WTC11 (cell line): ENCODE measurements around the gene LRCH4. TPM values are rescaled to one million over a fixed set of nuclear protein-coding genes. Genes with fewer than 3 reads are reported as not detected.

ENCODE experiments used
- ATAC-seq: fragments of 200-7000 bp; cut with Tn5 transposase; 2 replicates; pipeline ENCODE4 v1.10.0; 2021; ENCODE audit warnings: mild to moderate bottlenecking, moderate library complexity
- CTCF ChIA-PET: fragments of 300-600 bp; sonication (Branson Sonifier 250); formaldehyde crosslinking; loops from one replicate; lab custom pipeline; 2021; ENCODE audit warnings: antibody characterized with exemption; lab: Charles Lee
- POLR2A ChIA-PET: fragments of 350-600 bp; sonication (Branson Sonifier 250); formaldehyde crosslinking; loops from one replicate; lab custom pipeline; 2021; ENCODE audit warnings: antibody characterized with exemption; lab: Charles Lee
- DNase-seq: peaks from one replicate; pipeline ENCODE4 v3.0.0; 2021; ENCODE audit warnings: low spot score
- H3K27ac Mint-ChIP-seq: 2 replicates; pipeline ENCODE4 v1.8.0; 2021; ENCODE audit warnings: mixed read lengths
- H3K27me3 Mint-ChIP-seq: 2 replicates; pipeline ENCODE4 v1.8.0; 2021; ENCODE audit warnings: low read depth, mild to moderate bottlenecking, moderate library complexity, mixed read lengths
- H3K36me3 Mint-ChIP-seq: 2 replicates; pipeline ENCODE4 v1.8.0; 2021; ENCODE audit warnings: mixed read lengths
- H3K4me1 Mint-ChIP-seq: 2 replicates; pipeline ENCODE4 v1.8.0; 2022; ENCODE audit warnings: mixed read lengths
- H3K4me3 Mint-ChIP-seq: 2 replicates; pipeline ENCODE4 v1.8.0; 2021; ENCODE audit warnings: mild to moderate bottlenecking, moderate library complexity, mixed read lengths
- H3K9me3 Mint-ChIP-seq: 2 replicates; pipeline ENCODE4 v1.8.0; 2021; ENCODE audit warnings: mixed read lengths
- EMX1 ChIP-seq: fragments of 250-450 bp; sonication (Bioruptor Pico); IDR thresholded peaks from 2 replicates; pipeline ENCODE4 v1.8.0; 2021; ENCODE audit warnings: mild to moderate bottlenecking
- ERG ChIP-seq: fragments of 250-450 bp; sonication (Bioruptor Pico); IDR thresholded peaks from 2 replicates; pipeline ENCODE4 v1.8.0; 2021; ENCODE audit warnings: mild to moderate bottlenecking
- FOXJ3 ChIP-seq: sonication (generic); formaldehyde crosslinking; IDR thresholded peaks from 2 replicates; pipeline ENCODE4 v1.9.0; 2021; ENCODE audit warnings: missing genetic modification reagents, mild to moderate bottlenecking, borderline replicate concordance
- FOXK1 ChIP-seq: sonication (generic); formaldehyde crosslinking; IDR thresholded peaks from 2 replicates; pipeline ENCODE4 v1.8.0; 2022; ENCODE audit warnings: mild to moderate bottlenecking, moderate library complexity, missing genetic modification reagents
- FOXP1 ChIP-seq: sonication (generic); formaldehyde crosslinking; IDR thresholded peaks from 2 replicates; pipeline ENCODE4 v1.8.0; 2022; ENCODE audit warnings: missing genetic modification reagents, mild to moderate bottlenecking, moderate library complexity, borderline replicate concordance
- HMGXB4 ChIP-seq: sonication (generic); formaldehyde crosslinking; IDR thresholded peaks from 2 replicates; pipeline ENCODE4 v1.8.1; 2023; ENCODE audit warnings: mild to moderate bottlenecking, moderate library complexity, missing genetic modification reagents
- JAZF1 ChIP-seq: fragments of 250-450 bp; sonication (Bioruptor Pico); IDR thresholded peaks from 2 replicates; pipeline ENCODE4 v1.9.0; 2021; ENCODE audit warnings: moderate library complexity, mild to moderate bottlenecking, inconsistent platforms
- KAT7 ChIP-seq: sonication (generic); formaldehyde crosslinking; IDR thresholded peaks from 2 replicates; pipeline ENCODE4 v1.8.1; 2023; ENCODE audit warnings: missing genetic modification reagents, mild to moderate bottlenecking, borderline replicate concordance
- OVOL2 ChIP-seq: fragments of 250-450 bp; sonication (Bioruptor Pico); IDR thresholded peaks from 2 replicates; pipeline ENCODE4 v1.9.0; 2021; ENCODE audit warnings: mild to moderate bottlenecking, borderline replicate concordance
- RELA ChIP-seq: sonication (generic); formaldehyde crosslinking; IDR thresholded peaks from 2 replicates; pipeline ENCODE4 v1.8.1; 2022; ENCODE audit warnings: missing genetic modification reagents, mild to moderate bottlenecking, borderline replicate concordance
- SP1 ChIP-seq: sonication (generic); formaldehyde crosslinking; conservative IDR thresholded peaks from 2 replicates; pipeline ENCODE4 v1.8.1; 2022; ENCODE audit warnings: missing genetic modification reagents
- USF1 ChIP-seq: sonication (generic); formaldehyde crosslinking; IDR thresholded peaks from 2 replicates; pipeline ENCODE4 v1.8.0; 2022; ENCODE audit warnings: mild to moderate bottlenecking, missing genetic modification reagents
- ZBTB43 ChIP-seq: sonication (generic); formaldehyde crosslinking; IDR thresholded peaks from 2 replicates; pipeline ENCODE4 v1.8.1; 2023; ENCODE audit warnings: mild to moderate bottlenecking, missing genetic modification reagents
- ZNF281 ChIP-seq: sonication (generic); formaldehyde crosslinking; IDR thresholded peaks from 2 replicates; pipeline ENCODE4 v1.8.0; 2023; ENCODE audit warnings: mild to moderate bottlenecking, missing genetic modification reagents
- ZNF416 ChIP-seq: fragments of 250-450 bp; sonication (Bioruptor Pico); IDR thresholded peaks from 2 replicates; pipeline ENCODE4 v1.9.0; 2021; ENCODE audit warnings: mild to moderate bottlenecking, inconsistent platforms
- ZNF671 ChIP-seq: fragments of 250-450 bp; sonication (Bioruptor Pico); IDR thresholded peaks from 2 replicates; pipeline ENCODE4 v1.8.0; 2021; ENCODE audit warnings: mild to moderate bottlenecking
- total RNA-seq: library from RNA; stranded (reverse); gene quantifications from 3 replicates; pipeline ENCODE4 v1.2.3, GENCODE V29; 2021
- TF ChIP-seq, protein P1 (sequence below): sonication (generic); formaldehyde crosslinking; IDR thresholded peaks from 2 replicates; pipeline ENCODE4 v1.8.1; 2022; ENCODE audit warnings: mild to moderate bottlenecking, moderate library complexity, missing genetic modification reagents
- TF ChIP-seq, protein P2 (sequence below): sonication (generic); formaldehyde crosslinking; IDR thresholded peaks from 2 replicates; pipeline ENCODE4 v1.8.1; 2022; ENCODE audit warnings: low read depth, missing genetic modification reagents, borderline replicate concordance
- TF ChIP-seq, protein P3 (sequence below): fragments of 250-450 bp; sonication (Bioruptor Pico); conservative IDR thresholded peaks from 2 replicates; pipeline ENCODE4 v1.9.0; 2021; ENCODE audit warnings: mild to moderate bottlenecking

Gene LRCH4
- total RNA-seq, 1 experiment from 2014 or later: 56.7 TPM

GRCh38 chr7:100544967-100545359 lies 41.0 kb downstream of the LRCH4 start:
- H3K27ac Mint-ChIP-seq: peak overlapping the region; percentile 81
- H3K4me3 Mint-ChIP-seq: no peak overlapping the region
- no peak for DNase-seq
- peaks cover 17% of the 10 kb centered on the region for H3K27me3 Mint-ChIP-seq
- no peak for ATAC-seq
- no peaks in the 10 kb centered on the region for H3K9me3 Mint-ChIP-seq
- TF ChIP-seq ZNF416 (CRISPR knock-in tag) (no peak), ZBTB43 (CRISPR knock-in tag) (no peak), ERG (CRISPR knock-in tag) (no peak), FOXP1 (CRISPR knock-in tag) (no peak), OVOL2 (no peak), SP1 (CRISPR knock-in tag) (no peak)
- TF ChIP-seq, protein P1, sequence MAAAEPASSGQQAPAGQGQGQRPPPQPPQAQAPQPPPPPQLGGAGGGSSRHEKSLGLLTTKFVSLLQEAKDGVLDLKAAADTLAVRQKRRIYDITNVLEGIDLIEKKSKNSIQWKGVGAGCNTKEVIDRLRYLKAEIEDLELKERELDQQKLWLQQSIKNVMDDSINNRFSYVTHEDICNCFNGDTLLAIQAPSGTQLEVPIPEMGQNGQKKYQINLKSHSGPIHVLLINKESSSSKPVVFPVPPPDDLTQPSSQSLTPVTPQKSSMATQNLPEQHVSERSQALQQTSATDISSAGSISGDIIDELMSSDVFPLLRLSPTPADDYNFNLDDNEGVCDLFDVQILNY (CRISPR knock-in tag): no peak
- H3K4me1 Mint-ChIP-seq: peaks cover 70% of the 10 kb centered on the region
- POLR2A ChIA-PET: no interaction called here
- CTCF ChIA-PET: interaction anchor here (0.8 to 5.4 kb wide), 6 partner anchors 15 to 181 kb away, joined by 3 to 58 read pairs (median 6); partner anchors contain the start of gene TSC22D4
- H3K36me3 Mint-ChIP-seq: no peaks in the 10 kb centered on the region

GRCh38 chr7:100544386-100544785 lies 41.5 kb downstream of the LRCH4 start:
- Mint-ChIP-seq H3K27me3 (peaks cover 22% of the 10 kb centered on the region), H3K4me3 (no peak overlapping the region), H3K4me1 (peaks cover 74% of the 10 kb centered on the region), H3K36me3 (no peaks in the 10 kb centered on the region), H3K27ac (no peak overlapping the region; the same call in 1 of the 2 replicates), H3K9me3 (no peaks in the 10 kb centered on the region)
- TF ChIP-seq ZNF281 (CRISPR knock-in tag) (no peak), ZNF671 (CRISPR knock-in tag) (no peak), FOXJ3 (CRISPR knock-in tag) (no peak)
- CTCF ChIA-PET: interaction anchor here (3.1 to 5.4 kb wide), 2 partner anchors 15 to 79 kb away, joined by 10 to 58 read pairs; no protein-coding TSS in a partner anchor
- no peak for ATAC-seq
- POLR2A ChIA-PET: no interaction called here
- no peak for DNase-seq

GRCh38 chr7:100543586-100543985 lies 42.3 kb downstream of the LRCH4 start:
- peaks cover 27% of the 10 kb centered on the region for H3K27me3 Mint-ChIP-seq
- H3K9me3 Mint-ChIP-seq: no peaks in the 10 kb centered on the region
- DNase-seq: no peak
- peak overlapping the region; percentile 67 for H3K27ac Mint-ChIP-seq
- ChIA-PET POLR2A (no interaction called here), CTCF (interaction anchor here (0.6 to 5.4 kb wide), 3 partner anchors 16 to 78 kb away, joined by 4 to 58 read pairs (median 10); no protein-coding TSS in a partner anchor)
- no peak for TF ChIP-seq FOXK1 (CRISPR knock-in tag)
- TF ChIP-seq RELA (CRISPR knock-in tag): no peak
- TF ChIP-seq ZNF671 (CRISPR knock-in tag): no peak
- TF ChIP-seq OVOL2: no peak
- TF ChIP-seq HMGXB4: no peak
- TF ChIP-seq KAT7 (CRISPR knock-in tag): no peak
- no peak for TF ChIP-seq EMX1 (CRISPR knock-in tag)
- TF ChIP-seq, protein P2, sequence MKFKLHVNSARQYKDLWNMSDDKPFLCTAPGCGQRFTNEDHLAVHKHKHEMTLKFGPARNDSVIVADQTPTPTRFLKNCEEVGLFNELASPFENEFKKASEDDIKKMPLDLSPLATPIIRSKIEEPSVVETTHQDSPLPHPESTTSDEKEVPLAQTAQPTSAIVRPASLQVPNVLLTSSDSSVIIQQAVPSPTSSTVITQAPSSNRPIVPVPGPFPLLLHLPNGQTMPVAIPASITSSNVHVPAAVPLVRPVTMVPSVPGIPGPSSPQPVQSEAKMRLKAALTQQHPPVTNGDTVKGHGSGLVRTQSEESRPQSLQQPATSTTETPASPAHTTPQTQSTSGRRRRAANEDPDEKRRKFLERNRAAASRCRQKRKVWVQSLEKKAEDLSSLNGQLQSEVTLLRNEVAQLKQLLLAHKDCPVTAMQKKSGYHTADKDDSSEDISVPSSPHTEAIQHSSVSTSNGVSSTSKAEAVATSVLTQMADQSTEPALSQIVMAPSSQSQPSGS (CRISPR knock-in tag): no peak
- no peak for TF ChIP-seq USF1
- TF ChIP-seq JAZF1 (CRISPR knock-in tag): no peak
- TF ChIP-seq, protein P3, sequence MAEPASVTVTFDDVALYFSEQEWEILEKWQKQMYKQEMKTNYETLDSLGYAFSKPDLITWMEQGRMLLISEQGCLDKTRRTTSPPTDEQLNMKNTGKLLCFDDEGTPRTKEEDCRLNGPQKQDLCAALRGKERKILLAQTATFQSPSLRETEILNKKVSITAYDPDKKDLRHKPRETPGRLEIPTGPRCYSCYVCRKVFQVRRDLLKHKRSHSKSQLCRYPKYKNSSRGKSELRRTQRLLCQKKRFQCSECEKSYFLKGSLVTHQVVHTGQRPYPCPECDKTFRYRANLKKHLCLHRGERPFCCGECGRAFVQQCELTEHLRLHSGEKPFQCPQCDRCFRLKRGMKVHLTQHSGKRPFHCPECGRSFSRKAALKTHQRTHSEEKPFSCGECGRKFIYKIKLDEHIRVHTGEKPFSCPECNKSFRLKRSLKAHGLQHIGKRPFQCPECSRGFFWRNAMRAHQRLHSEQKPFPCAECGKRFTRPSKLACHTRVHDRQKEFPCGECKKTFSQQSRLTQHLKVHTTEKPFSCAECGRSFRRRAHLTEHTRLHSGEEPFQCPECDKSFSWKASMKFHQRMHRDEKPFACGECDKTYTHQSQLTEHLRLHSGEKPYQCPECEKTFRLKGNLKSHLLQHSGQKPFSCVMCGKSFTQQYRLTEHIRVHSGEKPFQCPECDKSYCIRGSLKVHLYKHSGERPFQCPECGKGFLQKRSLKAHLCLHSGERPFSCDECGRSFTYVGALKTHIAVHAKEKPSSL (CRISPR knock-in tag): no peak
- no peak for ATAC-seq
- H3K36me3 Mint-ChIP-seq: no peaks in the 10 kb centered on the region
- no peak overlapping the region for H3K4me3 Mint-ChIP-seq
- H3K4me1 Mint-ChIP-seq: peaks cover 75% of the 10 kb centered on the region
